WTC11 (cell line): ENCODE data around the gene FANCL. TPM values are rescaled to one million over a fixed set of nuclear protein-coding genes. Genes with fewer than 3 reads are reported as not detected.
"Not testable (repeated sequence)": the region's sequence is repeated elsewhere in the genome, so short reads cannot be mapped to it uniquely, and the experiment has no call there.

Experiments used
- ATAC-seq: fragments of 200-7000 bp; cut with Tn5 transposase; 2 replicates; pipeline ENCODE4 v1.10.0; 2021; ENCODE audit warnings: mild to moderate bottlenecking, moderate library complexity
- CTCF ChIA-PET: fragments of 300-600 bp; sonication (Branson Sonifier 250); formaldehyde crosslinking; loops from one replicate; lab custom pipeline; 2021; ENCODE audit warnings: antibody characterized with exemption; lab: Charles Lee
- POLR2A ChIA-PET: fragments of 350-600 bp; sonication (Branson Sonifier 250); formaldehyde crosslinking; loops from one replicate; lab custom pipeline; 2021; ENCODE audit warnings: antibody characterized with exemption; lab: Charles Lee
- DNase-seq: peaks from one replicate; pipeline ENCODE4 v3.0.0; 2021; ENCODE audit warnings: low spot score
- H3K27ac Mint-ChIP-seq: 2 replicates; pipeline ENCODE4 v1.8.0; 2021; ENCODE audit warnings: mixed read lengths
- H3K27me3 Mint-ChIP-seq: 2 replicates; pipeline ENCODE4 v1.8.0; 2021; ENCODE audit warnings: low read depth, mild to moderate bottlenecking, moderate library complexity, mixed read lengths
- H3K36me3 Mint-ChIP-seq: 2 replicates; pipeline ENCODE4 v1.8.0; 2021; ENCODE audit warnings: mixed read lengths
- H3K4me1 Mint-ChIP-seq: 2 replicates; pipeline ENCODE4 v1.8.0; 2022; ENCODE audit warnings: mixed read lengths
- H3K4me3 Mint-ChIP-seq: 2 replicates; pipeline ENCODE4 v1.8.0; 2021; ENCODE audit warnings: mild to moderate bottlenecking, moderate library complexity, mixed read lengths
- H3K9me3 Mint-ChIP-seq: 2 replicates; pipeline ENCODE4 v1.8.0; 2021; ENCODE audit warnings: mixed read lengths
- ATF1 ChIP-seq: sonication (generic); formaldehyde crosslinking; IDR thresholded peaks from 2 replicates; pipeline ENCODE4 v1.8.1; 2023; ENCODE audit warnings: mild to moderate bottlenecking, moderate library complexity, missing genetic modification reagents
- CREM ChIP-seq: sonication (generic); formaldehyde crosslinking; IDR thresholded peaks from 2 replicates; pipeline ENCODE4 v1.8.1; 2022; ENCODE audit warnings: mild to moderate bottlenecking, missing genetic modification reagents, moderate library complexity
- EMX1 ChIP-seq: fragments of 250-450 bp; sonication (Bioruptor Pico); IDR thresholded peaks from 2 replicates; pipeline ENCODE4 v1.8.0; 2021; ENCODE audit warnings: mild to moderate bottlenecking
- ETV6 ChIP-seq: sonication (generic); formaldehyde crosslinking; IDR thresholded peaks from 2 replicates; pipeline ENCODE4 v1.8.1; 2022; ENCODE audit warnings: mild to moderate bottlenecking, missing genetic modification reagents
- FOXP1 ChIP-seq: sonication (generic); formaldehyde crosslinking; IDR thresholded peaks from 2 replicates; pipeline ENCODE4 v1.8.0; 2022; ENCODE audit warnings: missing genetic modification reagents, mild to moderate bottlenecking, moderate library complexity, borderline replicate concordance
- NFE2L1 ChIP-seq: sonication (generic); formaldehyde crosslinking; IDR thresholded peaks from 2 replicates; pipeline ENCODE4 v1.8.1; 2023; ENCODE audit warnings: missing genetic modification reagents
- TEAD1 ChIP-seq: sonication (generic); formaldehyde crosslinking; IDR thresholded peaks from 2 replicates; pipeline ENCODE4 v1.8.0; 2022; ENCODE audit warnings: mild to moderate bottlenecking, missing genetic modification reagents
- TEAD4 ChIP-seq: sonication (generic); formaldehyde crosslinking; IDR thresholded peaks from 2 replicates; pipeline ENCODE4 v1.8.0; 2022; ENCODE audit warnings: mild to moderate bottlenecking, missing genetic modification reagents
- ZBTB21 ChIP-seq: sonication (generic); formaldehyde crosslinking; IDR thresholded peaks from 2 replicates; pipeline ENCODE4 v1.8.1; 2023; ENCODE audit warnings: mild to moderate bottlenecking, missing genetic modification reagents, borderline replicate concordance
- ZNF121 ChIP-seq: sonication (generic); formaldehyde crosslinking; IDR thresholded peaks from 2 replicates; pipeline ENCODE4 v1.8.0; 2023; ENCODE audit warnings: missing genetic modification reagents
- ZNF317 ChIP-seq: sonication (generic); formaldehyde crosslinking; IDR thresholded peaks from 2 replicates; pipeline ENCODE4 v1.8.1; 2023; ENCODE audit warnings: low read depth, mild to moderate bottlenecking, moderate library complexity, missing genetic modification reagents, borderline replicate concordance
- ZNF671 ChIP-seq: fragments of 250-450 bp; sonication (Bioruptor Pico); IDR thresholded peaks from 2 replicates; pipeline ENCODE4 v1.8.0; 2021; ENCODE audit warnings: mild to moderate bottlenecking
- total RNA-seq: library from RNA; stranded (reverse); gene quantifications from 3 replicates; pipeline ENCODE4 v1.2.3, GENCODE V29; 2021
- TF ChIP-seq, protein P1 (sequence below): sonication (generic); formaldehyde crosslinking; IDR thresholded peaks from 2 replicates; pipeline ENCODE4 v1.8.1; 2023; ENCODE audit warnings: mild to moderate bottlenecking, missing genetic modification reagents
- TF ChIP-seq, protein P2 (sequence below): sonication (generic); formaldehyde crosslinking; IDR thresholded peaks from 2 replicates; pipeline ENCODE4 v1.8.1; 2022; ENCODE audit warnings: mild to moderate bottlenecking, missing genetic modification reagents, moderate library complexity, borderline replicate concordance
- TF ChIP-seq, protein P3 (sequence below): sonication (generic); formaldehyde crosslinking; IDR thresholded peaks from 2 replicates; pipeline ENCODE4 v1.8.1; 2022; ENCODE audit warnings: mild to moderate bottlenecking, moderate library complexity, missing genetic modification reagents
- TF ChIP-seq, protein P4 (sequence below): sonication (generic); formaldehyde crosslinking; IDR thresholded peaks from 2 replicates; pipeline ENCODE4 v1.8.0; 2022; ENCODE audit warnings: missing genetic modification reagents
- TF ChIP-seq, protein P5 (sequence below): sonication (generic); formaldehyde crosslinking; IDR thresholded peaks from 2 replicates; pipeline ENCODE4 v1.8.1; 2023; ENCODE audit warnings: mild to moderate bottlenecking, missing genetic modification reagents, borderline replicate concordance
- TF ChIP-seq, protein P6 (sequence below): sonication (generic); formaldehyde crosslinking; IDR thresholded peaks from 2 replicates; pipeline ENCODE4 v1.8.0; 2023; ENCODE audit warnings: missing genetic modification reagents

The FANCL gene
- total RNA-seq, 1 experiment from 2014 or later = 38.8 TPM

DNA sequence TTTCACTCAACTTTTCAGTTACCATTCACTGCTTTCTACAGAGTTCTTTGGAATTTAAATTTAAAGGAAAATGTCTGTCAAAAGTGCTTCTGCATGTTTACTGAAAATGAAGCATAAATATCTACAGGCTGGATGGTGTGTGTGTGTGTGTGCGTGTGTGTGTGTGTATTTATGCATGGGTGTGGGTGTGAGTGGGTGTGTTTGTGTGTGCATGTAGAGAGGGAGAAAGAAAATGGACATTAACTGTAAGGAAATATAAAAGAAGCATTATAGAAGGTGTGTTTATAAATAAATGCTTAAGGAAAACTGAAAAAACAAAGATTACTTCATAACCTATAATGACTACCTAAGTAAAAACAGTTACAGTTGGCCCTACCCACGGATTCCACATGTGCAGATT, 43.2 kb downstream of the FANCL start:
- ChIA-PET CTCF (no interaction called here), POLR2A (no interaction called here)
- Mint-ChIP-seq H3K27me3 (no peaks in the 10 kb centered on the region), H3K4me3 (no peak overlapping the region), H3K4me1 (no peaks in the 10 kb centered on the region), H3K27ac (peak overlapping the region; percentile 28), H3K36me3 (peaks cover 3% of the 10 kb centered on the region; the same call in 1 of the 2 replicates), H3K9me3 (no peaks in the 10 kb centered on the region)
- no peak for TF ChIP-seq NFE2L1
- TF ChIP-seq, protein P1, sequence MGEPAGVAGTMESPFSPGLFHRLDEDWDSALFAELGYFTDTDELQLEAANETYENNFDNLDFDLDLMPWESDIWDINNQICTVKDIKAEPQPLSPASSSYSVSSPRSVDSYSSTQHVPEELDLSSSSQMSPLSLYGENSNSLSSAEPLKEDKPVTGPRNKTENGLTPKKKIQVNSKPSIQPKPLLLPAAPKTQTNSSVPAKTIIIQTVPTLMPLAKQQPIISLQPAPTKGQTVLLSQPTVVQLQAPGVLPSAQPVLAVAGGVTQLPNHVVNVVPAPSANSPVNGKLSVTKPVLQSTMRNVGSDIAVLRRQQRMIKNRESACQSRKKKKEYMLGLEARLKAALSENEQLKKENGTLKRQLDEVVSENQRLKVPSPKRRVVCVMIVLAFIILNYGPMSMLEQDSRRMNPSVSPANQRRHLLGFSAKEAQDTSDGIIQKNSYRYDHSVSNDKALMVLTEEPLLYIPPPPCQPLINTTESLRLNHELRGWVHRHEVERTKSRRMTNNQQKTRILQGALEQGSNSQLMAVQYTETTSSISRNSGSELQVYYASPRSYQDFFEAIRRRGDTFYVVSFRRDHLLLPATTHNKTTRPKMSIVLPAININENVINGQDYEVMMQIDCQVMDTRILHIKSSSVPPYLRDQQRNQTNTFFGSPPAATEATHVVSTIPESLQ (CRISPR knock-in tag) = no peak
- no peak for TF ChIP-seq TEAD1 (CRISPR knock-in tag)
- TF ChIP-seq EMX1 (CRISPR knock-in tag) = no peak
- no peak for DNase-seq
- ATAC-seq = no peak

DNA sequence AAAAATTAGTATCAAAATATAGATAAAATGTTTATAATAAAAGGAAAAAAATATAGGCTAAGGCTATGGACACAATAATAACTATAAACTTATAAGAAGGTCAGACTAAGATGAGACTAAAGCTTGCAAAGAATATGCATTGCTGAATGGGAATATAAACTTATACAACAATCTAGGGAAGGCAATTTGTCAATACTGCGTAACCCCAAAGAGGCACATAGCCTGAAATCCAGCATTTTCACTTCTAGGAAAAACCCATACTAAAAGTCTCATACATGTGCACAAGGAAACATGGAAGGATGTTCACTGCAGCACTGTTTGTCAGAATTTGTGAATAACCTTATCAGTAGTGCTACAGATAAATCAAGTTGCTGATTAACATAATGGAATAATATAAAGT, 45.5 kb downstream of the FANCL start:
- no peak for DNase-seq
- CTCF ChIA-PET = no interaction called here
- Mint-ChIP-seq H3K27me3 (no peaks in the 10 kb centered on the region), H3K36me3 (no peaks in the 10 kb centered on the region), H3K4me1 (no peaks in the 10 kb centered on the region), H3K27ac (no peak overlapping the region), H3K9me3 (no peaks in the 10 kb centered on the region), H3K4me3 (no peak overlapping the region)
- ATAC-seq = no peak
- POLR2A ChIA-PET = no interaction called here
- TF ChIP-seq ZNF317 (CRISPR knock-in tag) (no peak), ETV6 (no peak), ZNF121 (CRISPR knock-in tag) (no peak), ZNF671 (CRISPR knock-in tag) (no peak), FOXP1 (no peak), TEAD4 (no peak), ATF1 (CRISPR knock-in tag) (no peak), ZBTB21 (CRISPR knock-in tag) (no peak)
- TF ChIP-seq, protein P2, sequence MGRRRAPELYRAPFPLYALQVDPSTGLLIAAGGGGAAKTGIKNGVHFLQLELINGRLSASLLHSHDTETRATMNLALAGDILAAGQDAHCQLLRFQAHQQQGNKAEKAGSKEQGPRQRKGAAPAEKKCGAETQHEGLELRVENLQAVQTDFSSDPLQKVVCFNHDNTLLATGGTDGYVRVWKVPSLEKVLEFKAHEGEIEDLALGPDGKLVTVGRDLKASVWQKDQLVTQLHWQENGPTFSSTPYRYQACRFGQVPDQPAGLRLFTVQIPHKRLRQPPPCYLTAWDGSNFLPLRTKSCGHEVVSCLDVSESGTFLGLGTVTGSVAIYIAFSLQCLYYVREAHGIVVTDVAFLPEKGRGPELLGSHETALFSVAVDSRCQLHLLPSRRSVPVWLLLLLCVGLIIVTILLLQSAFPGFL = no peak
- TF ChIP-seq, protein P3, sequence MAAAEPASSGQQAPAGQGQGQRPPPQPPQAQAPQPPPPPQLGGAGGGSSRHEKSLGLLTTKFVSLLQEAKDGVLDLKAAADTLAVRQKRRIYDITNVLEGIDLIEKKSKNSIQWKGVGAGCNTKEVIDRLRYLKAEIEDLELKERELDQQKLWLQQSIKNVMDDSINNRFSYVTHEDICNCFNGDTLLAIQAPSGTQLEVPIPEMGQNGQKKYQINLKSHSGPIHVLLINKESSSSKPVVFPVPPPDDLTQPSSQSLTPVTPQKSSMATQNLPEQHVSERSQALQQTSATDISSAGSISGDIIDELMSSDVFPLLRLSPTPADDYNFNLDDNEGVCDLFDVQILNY (CRISPR knock-in tag) = no peak
- TF ChIP-seq, protein P4, sequence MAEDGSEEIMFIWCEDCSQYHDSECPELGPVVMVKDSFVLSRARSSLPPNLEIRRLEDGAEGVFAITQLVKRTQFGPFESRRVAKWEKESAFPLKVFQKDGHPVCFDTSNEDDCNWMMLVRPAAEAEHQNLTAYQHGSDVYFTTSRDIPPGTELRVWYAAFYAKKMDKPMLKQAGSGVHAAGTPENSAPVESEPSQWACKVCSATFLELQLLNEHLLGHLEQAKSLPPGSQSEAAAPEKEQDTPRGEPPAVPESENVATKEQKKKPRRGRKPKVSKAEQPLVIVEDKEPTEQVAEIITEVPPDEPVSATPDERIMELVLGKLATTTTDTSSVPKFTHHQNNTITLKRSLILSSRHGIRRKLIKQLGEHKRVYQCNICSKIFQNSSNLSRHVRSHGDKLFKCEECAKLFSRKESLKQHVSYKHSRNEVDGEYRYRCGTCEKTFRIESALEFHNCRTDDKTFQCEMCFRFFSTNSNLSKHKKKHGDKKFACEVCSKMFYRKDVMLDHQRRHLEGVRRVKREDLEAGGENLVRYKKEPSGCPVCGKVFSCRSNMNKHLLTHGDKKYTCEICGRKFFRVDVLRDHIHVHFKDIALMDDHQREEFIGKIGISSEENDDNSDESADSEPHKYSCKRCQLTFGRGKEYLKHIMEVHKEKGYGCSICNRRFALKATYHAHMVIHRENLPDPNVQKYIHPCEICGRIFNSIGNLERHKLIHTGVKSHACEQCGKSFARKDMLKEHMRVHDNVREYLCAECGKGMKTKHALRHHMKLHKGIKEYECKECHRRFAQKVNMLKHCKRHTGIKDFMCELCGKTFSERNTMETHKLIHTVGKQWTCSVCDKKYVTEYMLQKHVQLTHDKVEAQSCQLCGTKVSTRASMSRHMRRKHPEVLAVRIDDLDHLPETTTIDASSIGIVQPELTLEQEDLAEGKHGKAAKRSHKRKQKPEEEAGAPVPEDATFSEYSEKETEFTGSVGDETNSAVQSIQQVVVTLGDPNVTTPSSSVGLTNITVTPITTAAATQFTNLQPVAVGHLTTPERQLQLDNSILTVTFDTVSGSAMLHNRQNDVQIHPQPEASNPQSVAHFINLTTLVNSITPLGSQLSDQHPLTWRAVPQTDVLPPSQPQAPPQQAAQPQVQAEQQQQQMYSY = no peak

DNA sequence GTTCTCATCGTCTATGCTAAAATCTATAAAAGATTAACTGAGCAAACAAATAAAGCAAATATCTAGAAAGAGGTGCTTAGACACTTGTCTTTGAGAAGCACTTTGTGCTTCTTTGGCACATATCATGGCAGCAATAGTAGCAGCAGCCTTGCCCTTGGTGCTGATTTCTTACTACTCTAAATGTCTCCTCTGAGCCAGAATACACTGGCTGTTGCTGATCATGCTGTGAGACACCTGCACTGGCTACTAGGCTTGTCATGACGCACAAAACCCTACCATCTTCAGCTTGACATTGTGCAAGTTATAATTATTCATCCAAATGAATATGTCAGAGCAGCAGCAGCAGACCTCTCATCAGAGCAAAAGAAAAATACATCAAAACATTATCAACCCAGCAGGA, 46.7 kb downstream of the FANCL start:
- ATAC-seq = peak; percentile 57
- H3K4me3 Mint-ChIP-seq = no peak overlapping the region
- H3K9me3 Mint-ChIP-seq = no peaks in the 10 kb centered on the region
- POLR2A ChIA-PET = no interaction called here
- no peak overlapping the region for H3K27ac Mint-ChIP-seq
- no peaks in the 10 kb centered on the region for H3K4me1 Mint-ChIP-seq
- H3K27me3 Mint-ChIP-seq = no peaks in the 10 kb centered on the region
- H3K36me3 Mint-ChIP-seq = 0 out of 2 replicates have a peak, but pooled peaks cover 5% of the 10 kb centered on the region
- CTCF ChIA-PET = no interaction called here
- DNase-seq = no peak
- TF ChIP-seq, protein P5, sequence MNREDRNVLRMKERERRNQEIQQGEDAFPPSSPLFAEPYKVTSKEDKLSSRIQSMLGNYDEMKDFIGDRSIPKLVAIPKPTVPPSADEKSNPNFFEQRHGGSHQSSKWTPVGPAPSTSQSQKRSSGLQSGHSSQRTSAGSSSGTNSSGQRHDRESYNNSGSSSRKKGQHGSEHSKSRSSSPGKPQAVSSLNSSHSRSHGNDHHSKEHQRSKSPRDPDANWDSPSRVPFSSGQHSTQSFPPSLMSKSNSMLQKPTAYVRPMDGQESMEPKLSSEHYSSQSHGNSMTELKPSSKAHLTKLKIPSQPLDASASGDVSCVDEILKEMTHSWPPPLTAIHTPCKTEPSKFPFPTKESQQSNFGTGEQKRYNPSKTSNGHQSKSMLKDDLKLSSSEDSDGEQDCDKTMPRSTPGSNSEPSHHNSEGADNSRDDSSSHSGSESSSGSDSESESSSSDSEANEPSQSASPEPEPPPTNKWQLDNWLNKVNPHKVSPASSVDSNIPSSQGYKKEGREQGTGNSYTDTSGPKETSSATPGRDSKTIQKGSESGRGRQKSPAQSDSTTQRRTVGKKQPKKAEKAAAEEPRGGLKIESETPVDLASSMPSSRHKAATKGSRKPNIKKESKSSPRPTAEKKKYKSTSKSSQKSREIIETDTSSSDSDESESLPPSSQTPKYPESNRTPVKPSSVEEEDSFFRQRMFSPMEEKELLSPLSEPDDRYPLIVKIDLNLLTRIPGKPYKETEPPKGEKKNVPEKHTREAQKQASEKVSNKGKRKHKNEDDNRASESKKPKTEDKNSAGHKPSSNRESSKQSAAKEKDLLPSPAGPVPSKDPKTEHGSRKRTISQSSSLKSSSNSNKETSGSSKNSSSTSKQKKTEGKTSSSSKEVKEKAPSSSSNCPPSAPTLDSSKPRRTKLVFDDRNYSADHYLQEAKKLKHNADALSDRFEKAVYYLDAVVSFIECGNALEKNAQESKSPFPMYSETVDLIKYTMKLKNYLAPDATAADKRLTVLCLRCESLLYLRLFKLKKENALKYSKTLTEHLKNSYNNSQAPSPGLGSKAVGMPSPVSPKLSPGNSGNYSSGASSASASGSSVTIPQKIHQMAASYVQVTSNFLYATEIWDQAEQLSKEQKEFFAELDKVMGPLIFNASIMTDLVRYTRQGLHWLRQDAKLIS (CRISPR knock-in tag) = no peak
- TF ChIP-seq, protein P6, sequence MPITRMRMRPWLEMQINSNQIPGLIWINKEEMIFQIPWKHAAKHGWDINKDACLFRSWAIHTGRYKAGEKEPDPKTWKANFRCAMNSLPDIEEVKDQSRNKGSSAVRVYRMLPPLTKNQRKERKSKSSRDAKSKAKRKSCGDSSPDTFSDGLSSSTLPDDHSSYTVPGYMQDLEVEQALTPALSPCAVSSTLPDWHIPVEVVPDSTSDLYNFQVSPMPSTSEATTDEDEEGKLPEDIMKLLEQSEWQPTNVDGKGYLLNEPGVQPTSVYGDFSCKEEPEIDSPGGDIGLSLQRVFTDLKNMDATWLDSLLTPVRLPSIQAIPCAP (CRISPR knock-in tag) = no peak
- TF ChIP-seq CREM (CRISPR knock-in tag) = no peak

DNA sequence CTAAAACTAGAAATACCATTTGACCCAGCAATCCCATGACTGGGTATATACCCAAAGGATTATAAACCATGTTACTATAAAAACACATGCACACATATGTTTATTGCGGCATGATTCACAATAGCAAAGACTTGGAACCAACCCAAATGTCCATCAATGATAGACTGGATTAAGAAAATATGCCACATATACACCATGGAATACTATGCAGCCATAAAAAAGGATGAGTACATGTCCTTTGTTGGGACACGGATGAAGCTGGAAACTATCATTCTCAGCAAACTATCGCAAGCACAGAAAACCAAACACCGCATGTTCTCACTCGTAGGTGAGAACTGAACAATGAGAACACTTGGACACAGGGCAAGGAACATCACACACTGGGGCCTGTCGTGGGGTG, 54.1 kb downstream of the FANCL start:
- H3K9me3 Mint-ChIP-seq, H3K4me3 Mint-ChIP-seq, CTCF ChIA-PET, H3K4me1 Mint-ChIP-seq, DNase-seq, ATAC-seq, H3K27me3 Mint-ChIP-seq, H3K27ac Mint-ChIP-seq, POLR2A ChIA-PET: not testable (repeated sequence)
- H3K36me3 Mint-ChIP-seq = peaks cover 41% of the 10 kb centered on the region
